Measurements from ENCODE around the gene ZNF296. TPM values are rescaled to one million over a fixed set of nuclear protein-coding genes. Genes with fewer than 3 reads are reported as not detected.

Gene ZNF296
- total RNA-seq, 2 experiments from 2014 or later = 2.0 to 2.4 TPM

- H3K9me3 ChIP-seq (ENCODE audit: control insufficient read depth in 1 of 2, insufficient read depth in 1 of 2, low read length in 2 of 2) = no peaks in the 10 kb centered on the region
- CTCF ChIA-PET = no interaction called here
- POLR2A ChIA-PET = interaction anchor here (1.4 kb wide), 1 partner anchor 15 kb away, joined by 9 read pairs; the partner anchor contains the start of gene ZNF296
- Mint-ChIP-seq H3K4me1 (ENCODE audit: low read depth) (peaks cover 51% of the 10 kb centered on the region), H3K9me3 (no peaks in the 10 kb centered on the region), H3K36me3 (ENCODE audit: low read depth) (peaks cover 36% of the 10 kb centered on the region), H3K4me3 (peak overlapping the region; percentile 7), H3K27me3 (no peaks in the 10 kb centered on the region), H3K27ac (no peak overlapping the region)
- ATAC-seq (ENCODE audit: poor library complexity) (no peak), DNase-seq (no peak)
- no peaks in the 10 kb centered on the region for H3K27me3 ChIP-seq (ENCODE audit: control insufficient read depth in 1 of 2, insufficient read depth in 2 of 2, low read length in 2 of 2)
- peaks cover 18% of the 10 kb centered on the region for H3K36me3 ChIP-seq (ENCODE audit: insufficient read depth, low read length)
- intact Hi-C loops (cut with DNase I, micrococcal nuclease) = loop anchor here (1.0 to 5.0 kb wide), 6 partner anchors 37 to 492 kb away; partner anchors contain the start of genes BLOC1S3 (in 1 of the 2), CLPTM1 (in 1 of the 2), MARK4 (in 1 of the 2) and OPA3 (in 1 of the 2)
- H3K4me1 ChIP-seq (ENCODE audit: insufficient read depth, low read length) = peaks cover 74% of the 10 kb centered on the region
- no peak for TF ChIP-seq CTCF (IDR thresholded peaks at IDR 0.05)
- H3K27ac ChIP-seq (ENCODE audit: low read depth in 1 of 2, low read length in 2 of 2) = no peak overlapping the region
- no peak overlapping the region for H3K4me3 ChIP-seq (ENCODE audit: low read length)
These were observed 14.3 kb upstream of the ZNF296 start for GRCh38 chr19:45090606-45091005.

GRCh38 chr19:45090034-45090433 lies 13.8 kb upstream of the ZNF296 start:
- TF ChIP-seq CTCF (IDR thresholded peaks at IDR 0.05) = no peak
- Mint-ChIP-seq H3K4me1 (ENCODE audit: low read depth) (peaks cover 48% of the 10 kb centered on the region), H3K27ac (no peak overlapping the region), H3K36me3 (ENCODE audit: low read depth) (peaks cover 40% of the 10 kb centered on the region), H3K27me3 (no peaks in the 10 kb centered on the region), H3K4me3 (no peak overlapping the region), H3K9me3 (no peaks in the 10 kb centered on the region)
- POLR2A ChIA-PET = no interaction called here
- H3K9me3 ChIP-seq (ENCODE audit: control insufficient read depth in 1 of 2, insufficient read depth in 1 of 2, low read length in 2 of 2) = no peaks in the 10 kb centered on the region
- CTCF ChIA-PET = interaction anchor here (1.4 kb wide), 1 partner anchor 31 kb away, joined by 5 read pairs; no protein-coding TSS in a partner anchor
- H3K4me3 ChIP-seq (ENCODE audit: low read length) = no peak overlapping the region
- H3K27ac ChIP-seq (ENCODE audit: low read depth in 1 of 2, low read length in 2 of 2) = no peak overlapping the region
- peaks cover 18% of the 10 kb centered on the region for H3K36me3 ChIP-seq (ENCODE audit: insufficient read depth, low read length)
- peaks cover 68% of the 10 kb centered on the region for H3K4me1 ChIP-seq (ENCODE audit: insufficient read depth, low read length)
- ATAC-seq (ENCODE audit: poor library complexity) (no peak), DNase-seq (peak in 1 of 14 experiments; percentile 25)
- no peaks in the 10 kb centered on the region for H3K27me3 ChIP-seq (ENCODE audit: control insufficient read depth in 1 of 2, insufficient read depth in 2 of 2, low read length in 2 of 2)
- intact Hi-C loops (cut with DNase I, micrococcal nuclease) = loop anchor here (5.0 kb wide), 5 partner anchors 37 to 492 kb away; partner anchors contain the start of genes BLOC1S3 (in 1 of the 2), CLPTM1 (in 1 of the 2), MARK4 (in 1 of the 2) and OPA3 (in 1 of the 2)

- Histone ChIP-seq H3K4me3 (ENCODE audit: low read length) (no peak overlapping the region), H3K36me3 (ENCODE audit: insufficient read depth, low read length) (peaks cover 18% of the 10 kb centered on the region), H3K4me1 (ENCODE audit: insufficient read depth, low read length) (peaks cover 49% of the 10 kb centered on the region), H3K27ac (ENCODE audit: low read depth in 1 of 2, low read length in 2 of 2) (peak overlapping the region; percentile 15 to 53), H3K27me3 (ENCODE audit: control insufficient read depth in 1 of 2, insufficient read depth in 2 of 2, low read length in 2 of 2) (no peaks in the 10 kb centered on the region), H3K9me3 (ENCODE audit: control insufficient read depth in 1 of 2, insufficient read depth in 1 of 2, low read length in 2 of 2) (no peaks in the 10 kb centered on the region)
- peaks cover 25% of the 10 kb centered on the region for H3K4me1 Mint-ChIP-seq (ENCODE audit: low read depth)
- POLR2A ChIA-PET = interaction anchor here (0.7 kb wide), 1 partner anchor 16 kb away, joined by 3 read pairs; no protein-coding TSS in a partner anchor
- CTCF ChIA-PET = interaction anchor here (1.0 to 1.4 kb wide), 2 partner anchors 16 to 28 kb away, joined by 3 to 4 read pairs; no protein-coding TSS in a partner anchor
- DNase-seq (peak in 12 of 14 experiments; percentile 23 to 90 (median 48)), ATAC-seq (ENCODE audit: poor library complexity) (peak; percentile 52)
- intact Hi-C loops (cut with DNase I, micrococcal nuclease) = loop anchor here in 1 of 2 experiments (10.0 kb wide), 1 partner anchor 907 kb away; the partner anchor contains the start of gene CCDC61
- TF ChIP-seq CTCF (IDR thresholded peaks at IDR 0.05) = no peak
- peak overlapping the region; percentile 74 for H3K4me3 Mint-ChIP-seq
- peak overlapping the region; percentile 24 for H3K27ac Mint-ChIP-seq
- H3K27me3 Mint-ChIP-seq = no peaks in the 10 kb centered on the region
- H3K9me3 Mint-ChIP-seq = no peaks in the 10 kb centered on the region
- peaks cover 30% of the 10 kb centered on the region for H3K36me3 Mint-ChIP-seq (ENCODE audit: low read depth)
These were observed 11.3 kb upstream of the ZNF296 start for GRCh38 chr19:45087531-45087930.
